Right cardiac atrium (tissue), 5 donors: Measurements from ENCODE around the gene PADI1. TPM values are rescaled to one million over a fixed set of nuclear protein-coding genes. Genes with fewer than 3 reads are reported as not detected.

Source experiments
- ATAC-seq, 2 donors: fragments of 200-7000 bp; cut with Tn5 transposase; one replicate each; pipeline versions ENCODE4 v1.8.0 to v1.9.1; 2020; ENCODE audit warnings: moderate library complexity in 2 of 2, mild to moderate bottlenecking in 1 of 2
- DNase-seq, 3 donors: peaks; one replicate each; pipeline ENCODE4 v3.0.0-alpha.2; 2020
- H3K27ac ChIP-seq: one replicate; pipeline ENCODE4 v1.5.1; 2013; ENCODE audit warnings: mild to moderate bottlenecking, low read length, control low read depth, moderate library complexity
- H3K27me3 ChIP-seq: one replicate; pipeline ENCODE4 v1.6.1; 2013; ENCODE audit not compliant: control insufficient read depth, insufficient read depth
- H3K4me1 ChIP-seq: one replicate; pipeline ENCODE4 v1.6.1; 2013; ENCODE audit warnings: low read length; ENCODE audit not compliant: control insufficient read depth, insufficient read depth
- H3K4me3 ChIP-seq: one replicate; pipeline ENCODE4 v1.5.1; 2013; ENCODE audit warnings: low read length, control low read depth
- H3K9me3 ChIP-seq: one replicate; pipeline ENCODE4 v1.6.1; 2013; ENCODE audit warnings: low read length; ENCODE audit not compliant: control insufficient read depth
- WGBS: extraction: QIAGEN DNeasy Blood & Tissue Kit; methylation state at CpG from one replicate; pipeline ENCODE4 v1.1.7; 2013; 5-methylcytosine and 5-hydroxymethylcytosine counted together
- intact Hi-C, 4 donors: fragments of 100-400 bp; cut with DNase I; formaldehyde crosslinking; loops; one replicate each; pipeline versions ENCODE4 v1.11.0 to v1.14.0; 2022 to 2023
- polyA plus RNA-seq: library from polyadenylated mRNA; stranded (reverse); fragments of 200-250 nt; gene quantifications from one replicate; pipeline ENCODE4 v1.2.3, GENCODE V29; 2013
- total RNA-seq, 4 donors: library from RNA; stranded (reverse); fragmentation: NEBNext Ultra II Directional; extraction: Animal tissue kit (Norgen Biotek cat#: 25700); gene quantifications; one replicate each; pipeline ENCODE4 v1.2.1, GENCODE V29; 2021
- donor health status: healthy with polysubstance abuse.
- donor health status: DM: no; HTN: yes; CAD: no.
- donor health status: DM: no; HTN: no; CAD: no.
- donor health status: DM: no; HTN: yes; CAD: no; lungs with severe emphysema.
- donor health status: DM: yes; HTN: yes; CAD: no.

Gene PADI1
- total and polyA plus RNA-seq, 5 donors: not detected

DNA sequence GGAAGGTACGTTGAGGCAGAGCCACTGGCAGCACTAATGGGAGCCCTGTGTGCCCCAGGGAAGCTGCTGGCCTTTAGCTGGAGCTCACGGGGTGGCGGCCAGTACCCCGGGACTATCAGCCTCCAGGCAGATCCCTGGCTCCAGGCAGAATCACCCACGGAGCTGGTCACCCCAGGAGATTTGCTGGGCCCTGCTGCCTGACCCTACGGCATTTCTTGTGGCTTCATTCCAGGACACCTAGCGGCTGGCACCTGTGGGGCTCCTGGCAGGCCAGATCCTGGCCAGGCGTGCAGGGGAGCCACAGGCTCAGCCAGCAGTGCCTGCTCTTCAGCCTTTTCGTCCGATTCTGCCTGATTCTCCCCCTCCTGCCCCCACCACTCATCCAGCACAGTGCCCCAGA lies 7.1 kb downstream of the PADI1 start:
- ATAC-seq (no peak), DNase-seq (no peak)
- intact Hi-C loops: no loop called here
- WGBS: 69% methylated on average over 10 of the region's 10 CpGs
- Histone ChIP-seq H3K4me1 (no peaks in the 10 kb centered on the region), H3K27ac (no peak overlapping the region), H3K4me3 (no peak overlapping the region), H3K9me3 (no peaks in the 10 kb centered on the region), H3K27me3 (no peaks in the 10 kb centered on the region)

DNA sequence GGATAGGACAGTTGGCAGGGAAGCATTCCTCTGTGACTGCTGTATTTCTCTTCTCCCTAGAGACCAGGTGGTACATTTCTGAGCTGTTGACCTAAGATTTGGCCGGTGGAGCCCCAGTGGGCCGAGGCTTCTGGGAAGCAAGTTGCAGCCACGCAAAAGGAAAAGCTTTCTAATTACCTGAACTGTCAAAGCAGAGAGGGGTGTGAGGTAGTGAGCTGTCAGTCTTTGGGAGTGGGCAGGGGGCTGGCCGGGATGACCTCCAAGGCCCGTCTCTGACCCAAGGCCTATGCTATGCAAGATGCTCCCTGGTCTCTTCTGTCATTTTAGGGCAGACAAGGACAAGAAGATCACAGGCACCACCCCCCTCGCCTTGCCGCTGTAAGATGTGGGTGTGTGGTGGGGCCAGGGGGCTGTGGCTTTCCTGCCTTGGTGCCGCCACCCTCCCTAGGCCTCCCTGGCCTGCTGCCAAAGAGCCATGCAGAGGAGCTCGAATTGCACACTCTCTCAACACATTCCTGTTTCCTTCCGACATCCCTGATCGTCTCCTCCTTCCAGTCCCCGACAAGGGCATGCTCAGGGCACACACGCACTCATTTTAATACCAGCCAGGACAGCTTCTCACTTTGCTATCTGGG lies 7.7 kb downstream of the PADI1 start:
- Histone ChIP-seq H3K27me3 (no peaks in the 10 kb centered on the region), H3K4me1 (no peaks in the 10 kb centered on the region), H3K9me3 (no peaks in the 10 kb centered on the region), H3K27ac (no peak overlapping the region), H3K4me3 (no peak overlapping the region)
- intact Hi-C loops: no loop called here
- WGBS: 21% methylated on average over 13 of the region's 13 CpGs
- DNase-seq: peak in 2 of 3 donors; percentile 69 to 70
- ATAC-seq: no peak

DNA sequence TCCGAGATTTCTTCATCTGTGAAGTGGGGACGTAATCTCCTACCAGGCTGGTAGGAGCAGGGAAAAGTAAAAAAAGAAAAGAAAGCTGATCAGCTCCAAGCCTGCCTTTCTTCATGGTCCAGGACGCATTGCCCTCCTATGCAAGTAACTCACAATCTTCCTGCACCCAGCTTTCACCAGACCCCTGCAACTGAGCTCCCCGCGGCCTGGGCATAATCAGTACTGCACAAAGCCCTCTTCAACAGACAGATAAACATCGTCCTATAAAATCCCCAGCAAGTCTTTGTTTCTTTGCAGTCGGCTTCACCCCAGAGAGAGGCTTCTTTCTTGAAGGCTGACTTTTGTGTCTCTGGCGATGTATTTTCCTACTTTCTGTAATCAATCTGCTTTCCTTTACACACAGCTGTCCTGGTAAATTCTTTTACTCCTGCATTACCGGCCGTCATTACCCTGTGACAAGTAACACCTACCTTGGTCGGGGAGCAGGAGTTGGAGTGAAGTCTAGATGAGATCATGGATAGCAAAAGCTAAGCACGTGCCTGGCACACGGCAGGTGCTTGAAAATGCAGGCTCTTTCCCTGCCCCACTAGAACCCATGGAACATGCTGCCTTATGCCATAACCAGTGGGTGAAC lies 8.3 kb downstream of the PADI1 start:
- Histone ChIP-seq H3K9me3 (no peaks in the 10 kb centered on the region), H3K27ac (no peak overlapping the region), H3K27me3 (no peaks in the 10 kb centered on the region), H3K4me3 (no peak overlapping the region), H3K4me1 (no peaks in the 10 kb centered on the region)
- ATAC-seq: no peak
- DNase-seq: no peak
- 37% methylated on average over 13 of the region's 13 CpGs for WGBS
- intact Hi-C loops: no loop called here

DNA sequence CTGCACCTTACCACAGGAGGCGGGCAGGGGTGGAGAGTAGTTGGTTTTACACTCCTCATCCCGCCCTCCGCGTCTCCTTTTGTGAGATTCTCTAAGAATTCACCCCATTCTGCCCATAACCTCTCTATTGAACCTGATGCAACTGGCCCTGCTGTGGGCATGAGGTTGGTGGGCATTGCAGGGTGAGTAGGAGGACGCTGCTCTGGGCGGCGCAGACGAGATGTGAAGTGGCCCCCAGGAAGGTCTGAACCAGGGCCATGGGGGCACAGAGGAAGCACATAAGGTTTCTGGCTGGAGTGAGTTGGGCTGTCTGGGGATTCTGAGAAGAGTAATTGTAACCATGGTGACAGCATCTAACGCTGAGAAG lies 8.8 kb downstream of the PADI1 start:
- no peaks in the 10 kb centered on the region for H3K4me1 ChIP-seq
- no peak overlapping the region for H3K27ac ChIP-seq
- no peaks in the 10 kb centered on the region for H3K9me3 ChIP-seq
- ATAC-seq (no peak), DNase-seq (no peak)
- WGBS: 82% methylated on average over 9 of the region's 9 CpGs
- no peaks in the 10 kb centered on the region for H3K27me3 ChIP-seq
- intact Hi-C loops: no loop called here
- H3K4me3 ChIP-seq: no peak overlapping the region

DNA sequence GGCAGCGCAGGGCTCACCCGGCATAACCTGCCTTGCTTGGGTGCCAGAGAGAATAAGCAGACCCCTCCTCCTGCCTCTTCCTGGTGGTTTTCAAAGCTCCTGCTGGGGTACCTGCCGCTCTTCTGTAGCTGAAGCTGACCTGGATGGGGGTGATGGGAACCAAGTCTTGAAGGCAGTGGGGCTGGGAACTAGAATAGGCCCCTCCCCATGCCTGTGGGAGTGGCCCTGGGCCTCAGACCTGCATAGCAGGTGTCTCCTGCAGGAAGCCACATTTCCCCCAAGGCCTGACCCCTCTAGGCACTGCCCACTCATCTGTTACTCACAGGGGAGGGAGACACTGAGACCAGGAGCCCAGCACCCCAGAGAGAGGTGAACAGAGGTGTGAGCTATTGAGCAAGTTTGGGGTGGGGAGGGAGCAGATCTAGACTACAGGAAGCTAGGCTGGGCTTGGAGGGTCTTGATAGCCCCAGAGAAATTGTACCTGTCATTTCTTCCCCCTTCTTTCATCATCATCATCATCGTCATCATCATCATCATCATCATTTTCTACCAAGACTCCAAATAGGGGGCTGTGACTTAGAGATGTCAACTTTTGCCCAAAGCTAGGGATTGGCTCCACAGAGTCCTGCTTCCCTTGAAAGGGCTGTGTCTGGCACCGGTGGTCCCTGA lies 10.1 kb downstream of the PADI1 start:
- Histone ChIP-seq H3K4me1 (no peaks in the 10 kb centered on the region), H3K27me3 (no peaks in the 10 kb centered on the region), H3K9me3 (no peaks in the 10 kb centered on the region), H3K4me3 (no peak overlapping the region), H3K27ac (no peak overlapping the region)
- ATAC-seq (no peak), DNase-seq (no peak)
- 79% methylated on average over 5 of the region's 5 CpGs for WGBS
- intact Hi-C loops: no loop called here

DNA sequence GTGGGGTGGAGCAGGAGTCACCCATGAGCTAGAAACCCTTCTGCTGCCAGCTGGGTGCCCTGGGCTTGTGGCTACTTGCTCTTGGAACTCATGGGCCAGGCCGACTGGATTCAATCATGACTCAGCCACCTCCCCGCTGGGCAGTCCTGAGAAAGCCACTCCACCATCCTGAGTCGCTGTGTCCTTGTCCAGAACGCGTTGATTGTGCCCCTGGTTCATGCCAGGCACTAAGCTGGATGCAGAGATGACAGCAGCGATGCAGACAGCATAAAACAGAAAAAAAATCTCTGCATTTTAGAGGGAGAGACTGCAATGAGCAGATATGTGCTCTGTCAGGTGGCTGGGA lies 10.6 kb downstream of the PADI1 start:
- Histone ChIP-seq H3K27me3 (no peaks in the 10 kb centered on the region), H3K9me3 (no peaks in the 10 kb centered on the region), H3K27ac (no peak overlapping the region), H3K4me3 (no peak overlapping the region), H3K4me1 (no peaks in the 10 kb centered on the region)
- DNase-seq (no peak), ATAC-seq (no peak)
- 86% methylated on average over 6 of the region's 6 CpGs for WGBS
- intact Hi-C loops: no loop called here

DNA sequence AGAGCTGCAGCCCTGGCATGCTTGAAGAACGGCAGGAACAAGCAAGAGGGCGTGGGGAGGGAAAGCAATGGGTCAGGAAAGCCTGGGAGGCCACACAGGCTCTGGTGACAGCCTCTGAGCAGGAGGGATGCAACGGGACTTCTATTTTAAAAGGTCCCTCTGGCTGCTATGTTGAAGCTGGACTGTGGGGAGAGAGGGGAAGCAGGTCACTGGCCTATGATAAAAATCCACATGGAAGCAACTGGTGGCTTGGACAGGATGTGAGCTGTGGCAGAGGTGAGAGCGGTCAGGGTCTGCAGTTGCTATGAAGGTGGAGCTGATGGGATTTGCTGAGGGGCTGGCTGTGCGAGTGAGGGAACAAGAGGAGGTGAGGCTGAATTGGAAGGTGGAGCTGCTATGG lies 11.2 kb downstream of the PADI1 start:
- intact Hi-C loops: no loop called here
- WGBS: 35% methylated on average over 5 of the region's 5 CpGs
- Histone ChIP-seq H3K27me3 (no peaks in the 10 kb centered on the region), H3K9me3 (no peaks in the 10 kb centered on the region), H3K4me3 (no peak overlapping the region), H3K27ac (no peak overlapping the region), H3K4me1 (no peaks in the 10 kb centered on the region)
- ATAC-seq (no peak), DNase-seq (no peak)

DNA sequence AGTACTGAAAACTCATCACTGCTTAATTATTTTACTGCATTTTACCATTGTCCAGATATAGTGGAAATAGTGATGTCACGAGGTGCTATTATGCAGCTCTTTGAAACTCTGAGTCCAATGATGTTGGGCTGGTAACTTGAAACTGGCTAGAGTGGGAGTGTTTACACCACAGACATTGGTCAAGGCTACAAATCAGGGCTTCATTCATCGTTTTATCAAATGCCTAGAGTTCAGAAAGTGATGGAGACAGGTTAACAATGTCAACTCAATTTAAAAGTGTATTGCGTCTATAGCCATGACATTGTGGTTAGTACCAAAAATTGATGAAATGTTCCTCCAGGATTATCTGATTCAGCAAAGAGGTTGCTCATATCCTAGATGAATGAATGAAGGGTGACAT lies 12.7 kb downstream of the PADI1 start:
- intact Hi-C loops: no loop called here
- H3K27me3 ChIP-seq: no peaks in the 10 kb centered on the region

DNA sequence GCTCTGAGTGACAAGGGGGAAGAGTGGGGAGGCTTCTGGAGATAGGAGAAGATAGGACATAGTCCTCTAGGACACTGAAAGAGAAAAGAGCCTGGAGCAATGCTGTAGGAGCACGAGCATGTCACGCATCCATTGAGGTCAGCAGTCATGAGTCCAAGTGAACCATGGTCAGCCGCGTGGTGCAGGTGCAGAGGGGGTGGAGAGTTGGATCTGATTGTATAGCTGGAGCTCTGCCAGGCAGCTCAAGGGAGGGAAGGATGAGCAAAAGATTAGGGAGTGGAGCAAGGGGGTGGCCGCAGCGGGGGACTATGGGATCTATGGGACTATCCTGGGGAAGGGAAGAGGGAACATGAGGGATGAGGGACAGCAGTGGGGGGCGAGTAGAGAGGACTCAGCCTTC lies 14.0 kb downstream of the PADI1 start:
- ATAC-seq: no peak
- 56% methylated on average over 7 of the region's 7 CpGs for WGBS
- intact Hi-C loops: no loop called here

More for the DNA sequence above, 12.7 kb downstream of the PADI1 start:
- Histone ChIP-seq H3K4me3 (no peak overlapping the region), H3K4me1 (no peaks in the 10 kb centered on the region), H3K27ac (no peak overlapping the region), H3K9me3 (no peaks in the 10 kb centered on the region)
- 85% methylated on average over 3 of the region's 3 CpGs for WGBS
- no peak for ATAC-seq
- no peak for DNase-seq

DNA sequence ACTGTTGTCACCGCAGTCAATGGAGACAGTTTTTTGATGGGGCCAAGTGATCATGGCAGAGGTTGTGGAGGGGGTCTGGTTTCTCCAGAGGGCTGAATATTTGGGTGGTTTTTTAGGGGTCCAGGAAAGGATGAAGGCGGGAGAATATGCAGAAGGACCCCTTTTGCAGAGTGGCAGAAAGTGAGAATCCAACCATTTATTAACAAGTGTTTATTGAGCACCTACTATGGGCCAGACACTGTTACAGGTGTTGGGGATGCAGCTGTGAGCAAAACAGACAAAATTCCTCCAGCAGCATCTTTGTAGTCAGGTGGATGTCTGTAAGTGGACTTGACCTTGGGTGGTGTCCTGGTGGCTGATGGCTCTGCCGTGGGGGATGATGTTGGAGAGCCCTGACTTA lies 15.4 kb downstream of the PADI1 start:
- Histone ChIP-seq H3K9me3 (no peaks in the 10 kb centered on the region), H3K27ac (no peak overlapping the region), H3K4me3 (no peak overlapping the region), H3K27me3 (no peaks in the 10 kb centered on the region), H3K4me1 (no peaks in the 10 kb centered on the region)
- ATAC-seq: no peak
- DNase-seq: no peak
- intact Hi-C loops: no loop called here
- 87% methylated on average over 3 of the region's 3 CpGs for WGBS

More for the DNA sequence above, 14.0 kb downstream of the PADI1 start:
- no peak for DNase-seq
- Histone ChIP-seq H3K27me3 (no peaks in the 10 kb centered on the region), H3K9me3 (no peaks in the 10 kb centered on the region), H3K4me1 (no peaks in the 10 kb centered on the region), H3K4me3 (no peak overlapping the region), H3K27ac (no peak overlapping the region)

DNA sequence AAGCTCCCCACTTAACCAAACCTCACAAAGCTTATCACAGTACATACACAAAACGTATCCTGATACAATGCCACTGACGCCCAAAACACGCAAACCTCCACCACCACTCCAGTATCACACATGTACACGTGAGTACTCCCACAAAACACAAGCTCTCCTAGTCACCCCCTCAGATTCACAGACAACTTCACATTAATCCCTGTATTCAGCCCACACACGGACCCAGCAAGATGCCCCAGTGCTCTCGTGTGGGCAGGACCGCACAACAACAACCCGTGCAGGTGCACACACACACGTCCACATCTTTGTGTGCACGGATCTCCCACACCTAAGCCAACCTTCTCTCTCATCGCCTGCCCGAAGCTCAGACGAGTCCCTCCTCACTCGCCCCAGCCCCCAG lies 17.6 kb downstream of the PADI1 start:
- 84% methylated on average over 14 of the region's 14 CpGs for WGBS
- ATAC-seq (no peak), DNase-seq (no peak)
- H3K27ac ChIP-seq: no peak overlapping the region
- H3K4me1 ChIP-seq: no peaks in the 10 kb centered on the region
- no peaks in the 10 kb centered on the region for H3K27me3 ChIP-seq
- intact Hi-C loops: no loop called here
- H3K9me3 ChIP-seq: no peaks in the 10 kb centered on the region
- H3K4me3 ChIP-seq: no peak overlapping the region
